Occipital lobe (tissue), 2 donors: Measurements from ENCODE around the gene TAOK1. TPM values are rescaled to one million over a fixed set of nuclear protein-coding genes. Genes with fewer than 3 reads are reported as not detected.

Source experiments
- DNase-seq: peaks from one replicate; lab custom pipeline; 2025; lab: John Stamatoyannopoulos, UW
- total RNA-seq: library from RNA; depleted of rRNA; stranded (reverse); fragments of >200 nt; gene quantifications from one replicate; pipeline ENCODE4 v1.2.3, GENCODE V29; 2014

The TAOK1 gene
- total RNA-seq, 1 donor from 2014 or later, result 170 TPM

DNA sequence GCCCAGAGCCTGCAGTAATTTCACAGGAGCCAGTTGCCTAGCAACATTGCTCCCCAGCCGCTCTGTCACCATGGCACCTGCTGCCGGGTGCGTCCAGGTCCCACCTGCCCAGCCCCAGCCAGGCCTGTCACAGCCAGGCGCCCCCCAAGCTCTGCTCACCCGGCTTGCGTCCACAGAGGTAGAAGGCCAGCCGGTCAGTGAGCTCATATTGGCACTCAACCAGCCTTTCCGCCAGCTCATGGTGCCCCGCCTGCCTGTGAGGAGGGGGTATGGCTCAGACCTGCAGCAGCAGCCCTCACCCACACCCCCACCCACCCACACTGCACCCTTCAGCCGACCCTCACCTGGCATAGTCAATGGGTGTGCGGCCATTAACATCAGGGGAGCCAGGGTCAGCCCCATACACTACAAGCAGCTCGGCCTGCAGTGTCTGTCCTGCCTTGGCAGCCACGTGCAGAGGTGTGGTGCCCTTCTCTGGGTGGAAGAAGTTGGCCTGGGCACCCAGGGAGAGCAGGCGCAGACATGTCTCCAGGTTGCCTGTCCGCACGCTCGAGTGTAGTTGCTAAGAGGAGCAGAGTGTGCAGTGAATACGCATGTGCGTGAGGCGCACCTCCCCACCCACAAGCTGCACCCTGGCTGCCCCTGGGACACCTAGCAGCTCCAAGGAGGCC lies 191.6 kb downstream of the TAOK1 start:
- peak; percentile 43 for DNase-seq

- no peak for DNase-seq
These were observed 192.1 kb downstream of the TAOK1 start for GRCh38 chr17:29582254-29582765.

- peak; percentile 57 for DNase-seq
These were observed 192.6 kb downstream of the TAOK1 start for GRCh38 chr17:29582772-29583171.

- DNase-seq, result no peak
These were observed 193.4 kb downstream of the TAOK1 start for GRCh38 chr17:29583324-29584248.

DNA sequence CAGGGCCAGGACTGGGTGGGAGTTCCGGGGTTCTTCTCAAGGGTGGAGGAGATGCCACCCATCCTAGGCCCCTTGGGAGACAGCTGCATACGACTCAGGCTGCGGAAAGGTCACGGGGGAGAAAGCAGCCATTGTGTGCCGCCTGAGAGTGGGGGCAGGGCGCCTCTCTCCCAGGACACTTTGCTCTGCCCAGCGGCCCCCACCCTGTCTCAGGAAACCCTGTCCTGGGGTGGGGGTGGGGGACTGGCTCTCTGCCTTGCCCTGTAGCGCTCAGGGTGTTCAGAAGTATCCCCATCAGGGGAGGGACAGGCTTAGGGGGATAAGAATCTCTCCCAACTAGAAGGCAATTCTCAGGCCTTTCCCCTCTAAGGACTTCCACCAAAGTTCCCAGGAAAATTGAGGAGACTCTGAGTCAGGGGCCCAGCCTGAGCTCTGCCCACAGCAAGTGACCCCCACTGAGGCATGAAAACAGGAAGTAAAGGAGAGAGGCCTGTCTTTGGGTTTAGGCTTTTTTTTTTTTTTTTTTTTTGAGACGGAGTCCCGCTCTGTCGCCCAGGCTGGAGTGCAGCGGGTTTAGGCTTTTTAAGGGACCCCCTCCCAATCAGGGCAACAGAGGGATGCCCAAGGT lies 194.4 kb downstream of the TAOK1 start:
- DNase-seq, result peak; percentile 33

DNA sequence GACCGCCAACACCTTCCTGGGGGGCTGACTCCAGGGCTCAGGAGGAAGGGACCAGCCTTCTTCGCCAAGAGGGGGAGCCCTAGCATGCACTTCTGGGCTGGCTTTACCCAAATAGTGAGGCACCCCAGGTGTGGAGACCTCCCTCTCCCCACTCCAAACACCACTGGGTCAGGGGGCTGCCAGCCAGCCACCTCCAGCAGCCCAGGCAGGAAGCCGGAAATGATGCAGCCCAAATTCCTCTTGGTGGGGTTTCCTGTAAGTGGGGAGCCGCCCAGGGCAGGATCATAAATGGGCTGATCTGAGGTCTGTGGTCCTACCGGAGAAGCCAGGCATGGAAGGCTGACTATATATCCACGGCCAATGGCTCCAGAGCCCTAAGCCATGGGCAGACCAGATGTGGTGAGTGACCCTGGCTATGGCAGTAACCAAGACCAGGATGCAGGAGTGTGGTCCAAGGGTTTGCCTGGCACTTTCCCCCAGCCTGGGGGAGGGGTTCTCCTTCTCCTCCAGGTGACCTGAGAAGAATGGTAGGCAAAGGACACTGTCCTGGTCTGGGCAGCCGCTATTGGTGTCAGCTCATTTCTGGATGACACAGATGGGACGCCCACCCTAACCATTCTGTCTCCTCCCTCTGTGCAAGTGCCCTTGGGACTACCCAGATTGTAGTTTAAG lies 195.1 kb downstream of the TAOK1 start:
- DNase-seq, result no peak

GRCh38 chr17:29586676-29587469 lies 196.7 kb downstream of the TAOK1 start:
- DNase-seq, result no peak

- DNase-seq, result no peak
These were observed 197.4 kb downstream of the TAOK1 start for GRCh38 chr17:29587591-29587990.

DNA sequence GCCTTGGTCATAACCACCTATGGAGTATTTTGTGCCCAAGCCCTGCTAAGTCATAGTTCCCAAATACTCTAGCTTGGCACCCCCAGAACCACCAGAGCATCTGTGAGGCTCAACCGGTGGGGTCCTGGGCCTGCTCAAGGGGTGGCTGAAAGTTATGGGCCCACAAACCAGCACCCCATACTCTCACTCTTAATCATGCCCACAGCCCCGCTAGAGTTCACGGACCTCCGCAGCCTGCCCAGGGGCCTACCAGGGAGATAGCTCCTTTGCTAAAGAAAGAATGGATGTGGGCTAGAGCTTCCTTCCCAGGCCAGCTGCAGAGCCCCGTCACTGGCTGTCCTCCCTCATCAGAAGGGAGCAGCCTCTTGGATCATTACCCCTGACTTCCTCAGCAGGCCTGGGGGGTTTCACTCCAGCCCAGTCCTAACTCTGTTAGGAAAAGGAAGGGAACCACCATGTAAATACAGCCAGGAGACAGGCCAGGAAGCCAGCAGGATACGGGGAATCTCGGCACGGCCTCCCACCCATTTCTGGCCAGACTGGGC lies 197.9 kb downstream of the TAOK1 start:
- no peak for DNase-seq

- DNase-seq, result no peak
These were observed 198.6 kb downstream of the TAOK1 start for GRCh38 chr17:29588562-29589411.

DNA sequence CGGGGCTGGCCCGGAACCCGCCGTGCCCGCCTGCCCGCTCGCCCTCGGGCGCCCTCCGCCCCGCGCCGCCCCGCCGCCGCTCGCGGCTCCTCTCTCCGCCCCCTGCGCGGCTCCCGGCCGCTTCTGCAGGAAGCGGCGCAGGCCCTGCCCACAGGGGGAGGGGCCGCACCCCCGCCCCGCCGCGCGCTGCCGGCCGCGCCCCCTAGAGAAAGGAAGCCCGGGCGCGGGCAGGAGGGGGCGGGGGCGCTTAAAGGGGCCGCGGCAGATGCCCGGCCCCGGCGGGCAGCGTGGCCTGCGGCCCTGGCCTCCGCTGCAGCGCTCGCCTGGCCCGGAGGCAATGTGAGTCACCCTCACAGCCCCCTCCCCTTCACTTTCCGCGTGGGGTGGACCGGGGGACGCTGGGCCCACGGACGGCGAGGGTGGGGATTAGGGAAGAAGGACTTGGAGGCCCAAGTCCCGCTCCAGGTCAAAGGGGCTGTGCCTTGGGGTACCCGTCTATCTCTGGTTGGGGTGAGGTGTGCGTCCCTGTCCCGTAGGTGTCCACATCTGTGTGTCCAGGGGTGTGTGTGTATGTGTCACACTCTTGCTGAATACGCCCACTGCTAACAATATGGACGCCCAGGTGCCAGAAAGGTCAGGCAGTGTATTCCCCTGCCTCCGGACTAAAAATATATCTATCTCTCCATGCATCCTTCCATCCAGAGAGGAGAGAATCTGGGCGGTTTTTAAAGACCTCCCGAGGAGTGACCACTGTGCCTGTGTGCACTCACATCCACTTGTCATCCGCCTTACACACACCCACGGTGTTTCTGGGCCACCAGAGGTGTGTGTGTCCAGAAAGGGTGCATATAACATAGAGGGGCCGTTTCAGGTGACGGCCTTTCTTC lies 199.6 kb downstream of the TAOK1 start, which contains the start of gene GIT1:
Gene GIT1 (minus strand): TSS at position 125 of the 887 bp plus-strand sequence. CDS start 270 bp downstream, outside the sequence.
- DNase-seq, result peak; percentile 70

- DNase-seq, result peak; percentile 57
These were observed 200.4 kb downstream of the TAOK1 start for GRCh38 chr17:29590411-29591145.

GRCh38 chr17:29591146-29591736 lies 201.1 kb downstream of the TAOK1 start:
- peak; percentile 59 for DNase-seq

DNA sequence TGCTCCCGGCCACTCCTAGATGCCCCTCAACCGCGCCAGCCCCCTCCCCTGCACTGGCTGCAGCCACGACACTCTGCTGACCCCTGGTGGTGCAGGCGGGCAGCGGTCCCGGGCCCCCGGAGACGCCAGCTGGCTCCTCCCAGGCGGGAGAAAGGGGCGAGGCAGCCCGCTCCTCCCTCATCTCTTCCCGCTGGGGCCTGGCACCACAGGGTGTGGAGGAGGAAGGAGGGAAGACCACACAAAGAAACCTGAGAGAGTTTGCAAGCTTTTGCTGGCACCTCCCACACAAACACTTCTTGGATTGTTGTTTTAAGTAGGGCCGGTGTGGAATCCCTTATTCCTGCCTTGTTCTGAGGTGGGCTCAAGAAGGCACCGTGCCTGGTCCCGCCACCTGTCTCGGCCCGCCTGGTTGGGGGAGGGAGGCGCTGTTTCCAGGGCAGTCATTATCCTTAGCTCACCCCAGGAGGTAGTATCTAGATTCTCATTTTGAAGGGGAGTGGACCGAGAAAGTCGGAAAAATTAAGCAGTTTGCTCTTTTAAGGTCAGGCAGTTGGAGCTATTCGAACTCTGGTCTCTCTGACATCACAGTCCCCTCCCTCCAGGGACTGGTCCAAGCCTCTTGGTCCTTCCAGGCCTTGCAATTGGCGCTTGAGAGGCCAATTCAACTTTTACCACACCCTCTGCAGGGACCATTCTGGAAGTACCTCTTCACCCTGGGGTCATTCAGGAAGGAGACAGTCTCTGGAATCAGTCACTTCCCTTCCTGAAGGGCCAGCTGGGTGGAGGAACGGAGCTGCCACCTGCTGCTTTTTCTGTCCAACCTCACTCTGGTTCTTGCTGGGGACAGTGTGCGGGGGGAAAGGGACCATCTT lies 201.8 kb downstream of the TAOK1 start:
- DNase-seq, result peak; percentile 82

DNA sequence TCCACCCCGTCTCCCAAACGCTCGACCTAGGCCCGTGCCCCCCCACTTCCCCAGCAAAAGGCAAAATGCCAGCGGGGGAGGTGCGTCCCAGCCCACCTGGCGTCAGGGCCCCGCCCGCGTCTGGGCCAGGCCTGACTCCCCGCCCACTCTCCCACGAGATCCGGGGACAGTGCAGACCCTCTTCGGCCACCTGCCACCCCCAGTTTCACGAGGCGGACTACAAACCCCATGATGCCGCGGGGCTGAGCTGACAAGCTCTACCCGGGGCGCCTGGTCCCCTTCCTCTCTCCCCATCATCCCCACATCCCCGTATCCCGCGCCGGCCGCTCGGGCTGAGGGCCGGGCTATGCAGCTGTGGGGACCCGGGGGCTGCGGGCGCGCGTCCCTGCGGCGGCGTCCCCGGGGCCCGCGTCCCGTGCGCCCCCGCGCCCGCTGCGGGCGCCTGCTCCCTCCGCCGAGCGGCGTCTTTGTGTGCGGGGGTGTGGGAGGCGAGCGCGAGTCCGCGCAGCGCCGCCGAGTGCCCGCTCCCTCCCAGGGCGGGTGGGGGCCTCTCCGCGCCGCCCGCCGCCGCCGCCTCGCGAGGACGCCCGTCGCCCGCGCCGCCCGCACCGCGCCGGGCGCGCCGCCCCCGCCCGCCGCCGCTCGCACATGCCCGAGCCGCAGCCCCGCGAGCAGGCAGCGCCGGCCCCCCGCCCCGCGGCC lies 202.8 kb downstream of the TAOK1 start, which contains the start of gene ANKRD13B:
Gene ANKRD13B (plus strand): TSS at position 283 of the 702 bp plus-strand sequence. CDS start 490 bp downstream, outside the sequence.
- peak; percentile 55 for DNase-seq
